Ramos (cell line): Measurements from ENCODE around the gene B4GALT5.
"Not testable (repeated sequence)": the region's sequence is repeated elsewhere in the genome, so short reads cannot be mapped to it uniquely, and the experiment has no call there.

Source experiments
- in situ Hi-C: fragments of 300-500 bp; cut with MboI; formaldehyde crosslinking; loops from one replicate; pipeline ENCODE4 v1.14.3; 2022; ENCODE audit warnings: low sequenced_read_pairs; ENCODE audit not compliant: unreplicated experiment

The B4GALT5 gene

GRCh38 chr20:49635866-49636265 is 77.8 kb downstream of the B4GALT5 start:
- in situ Hi-C loops, result loop anchor here (25.0 kb wide), 1 partner anchor 1176 kb away; no protein-coding TSS in a partner anchor

- in situ Hi-C loops, result loop anchor here (25.0 kb wide), 1 partner anchor 1177 kb away; no protein-coding TSS in a partner anchor
Measured at GRCh38 chr20:49635166-49635565, 78.5 kb downstream of the B4GALT5 start.

- in situ Hi-C loops, result loop anchor here (25.0 kb wide), 1 partner anchor 1178 kb away; no protein-coding TSS in a partner anchor
Measured at GRCh38 chr20:49634116-49634515, 79.6 kb downstream of the B4GALT5 start.

GRCh38 chr20:49633643-49634042 is 80.0 kb downstream of the B4GALT5 start:
- in situ Hi-C loops, result loop anchor here (25.0 kb wide), 1 partner anchor 1179 kb away; no protein-coding TSS in a partner anchor

- in situ Hi-C loops, result loop anchor here (25.0 kb wide), 1 partner anchor 1179 kb away; no protein-coding TSS in a partner anchor
Measured at GRCh38 chr20:49633023-49633422, 80.7 kb downstream of the B4GALT5 start.

- in situ Hi-C loops, result loop anchor here (25.0 kb wide), 1 partner anchor 1180 kb away; no protein-coding TSS in a partner anchor
Measured at GRCh38 chr20:49631856-49632418, 81.7 kb downstream of the B4GALT5 start.

GRCh38 chr20:49631061-49631716 is 82.5 kb downstream of the B4GALT5 start:
- in situ Hi-C loops, result loop anchor here (25.0 kb wide), 1 partner anchor 1181 kb away; no protein-coding TSS in a partner anchor

- in situ Hi-C loops, result loop anchor here (25.0 kb wide), 1 partner anchor 1182 kb away; no protein-coding TSS in a partner anchor
Measured at GRCh38 chr20:49630396-49630951, 83.2 kb downstream of the B4GALT5 start.

- in situ Hi-C loops, result loop anchor here (5.0 to 25.0 kb wide), 2 partner anchors 43 to 1183 kb away; no protein-coding TSS in a partner anchor
Measured at GRCh38 chr20:49629606-49630005, 84.1 kb downstream of the B4GALT5 start.

- in situ Hi-C loops, result loop anchor here (5.0 to 25.0 kb wide), 2 partner anchors 44 to 1184 kb away; no protein-coding TSS in a partner anchor
Measured at GRCh38 chr20:49628280-49628679, 85.4 kb downstream of the B4GALT5 start.

- in situ Hi-C loops, result loop anchor here (5.0 to 25.0 kb wide), 2 partner anchors 45 to 1185 kb away; no protein-coding TSS in a partner anchor
Measured at GRCh38 chr20:49627329-49627761, 86.3 kb downstream of the B4GALT5 start.

- in situ Hi-C loops, result loop anchor here (5.0 to 25.0 kb wide), 2 partner anchors 47 to 1187 kb away; no protein-coding TSS in a partner anchor
Measured at GRCh38 chr20:49624988-49625387, 88.7 kb downstream of the B4GALT5 start.

GRCh38 chr20:49624317-49624716 is 89.4 kb downstream of the B4GALT5 start:
- in situ Hi-C loops, result no loop called here

- in situ Hi-C loops, result no loop called here
Measured at GRCh38 chr20:49622243-49622642, 91.4 kb downstream of the B4GALT5 start.

- in situ Hi-C loops, result no loop called here
Measured at GRCh38 chr20:49620364-49621240, 93.1 kb downstream of the B4GALT5 start.

- in situ Hi-C loops, result no loop called here
Measured at GRCh38 chr20:49619113-49620048, 94.3 kb downstream of the B4GALT5 start.

GRCh38 chr20:49618289-49618688 is 95.4 kb downstream of the B4GALT5 start:
- in situ Hi-C loops, result no loop called here

- in situ Hi-C loops, result not testable (repeated sequence)
Measured at GRCh38 chr20:49617394-49617793, 96.3 kb downstream of the B4GALT5 start.
